GM18502 (cell line): Measurements from ENCODE around the gene VASH2.
"Not testable (repeated sequence)": the region's sequence is repeated elsewhere in the genome, so short reads cannot be mapped to it uniquely, and the experiment has no call there.

Experiments
- ATAC-seq: cut with Tn5 transposase; IDR thresholded peaks from one replicate; pipeline ENCODE4 v1.9.1; 2021; ENCODE audit warnings: mild to moderate bottlenecking; ENCODE audit not compliant: unreplicated experiment, poor library complexity

VASH2 gene

DNA sequence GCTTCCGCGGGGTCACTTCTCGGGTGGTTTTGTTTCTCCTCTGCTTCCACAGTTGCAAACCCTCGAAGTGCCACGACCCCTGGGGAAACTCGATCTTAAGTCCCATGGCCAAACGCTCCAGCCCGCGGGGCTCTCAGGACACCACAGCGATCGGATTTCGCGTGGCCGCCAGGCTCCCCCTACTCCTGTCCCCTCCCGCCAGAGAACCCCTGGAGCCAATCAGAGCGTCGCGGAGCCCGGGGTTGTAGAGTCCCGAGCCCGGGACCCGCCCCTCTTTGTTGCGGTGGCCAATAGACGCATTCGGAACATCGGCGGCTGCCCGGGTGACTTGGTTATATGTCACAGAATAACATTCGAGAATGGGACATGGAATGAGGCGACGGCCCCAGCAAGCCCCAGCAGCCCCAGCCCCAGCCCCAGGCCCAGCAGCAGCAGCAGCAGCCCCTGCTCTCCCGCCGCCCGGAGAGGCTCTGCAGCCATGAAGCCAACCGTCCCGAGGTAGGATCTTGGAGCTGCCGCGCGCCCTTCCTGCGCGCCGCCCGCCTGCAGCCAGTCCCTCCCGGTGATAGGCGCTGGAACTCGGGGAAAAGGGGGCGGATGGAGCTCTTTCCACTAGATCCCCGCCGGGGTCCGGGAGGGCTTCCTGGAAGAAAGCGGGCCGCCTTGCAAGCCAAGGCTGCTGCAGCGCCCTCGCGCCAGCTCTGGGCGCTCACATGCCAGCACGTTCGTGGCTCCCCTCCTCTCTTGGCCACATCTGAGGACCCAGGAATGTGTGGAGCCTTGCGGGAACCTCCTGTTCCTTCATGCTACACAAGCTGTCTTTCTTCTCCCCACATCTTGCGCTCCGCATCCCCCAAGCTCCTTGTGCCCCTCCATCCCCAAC is at the start of gene VASH2:
VASH2 (plus strand) TSS at position 299 of the 883 bp plus-strand sequence. CDS start 1,002 bp downstream, outside the sequence.
- ATAC-seq = peak; percentile 94

DNA sequence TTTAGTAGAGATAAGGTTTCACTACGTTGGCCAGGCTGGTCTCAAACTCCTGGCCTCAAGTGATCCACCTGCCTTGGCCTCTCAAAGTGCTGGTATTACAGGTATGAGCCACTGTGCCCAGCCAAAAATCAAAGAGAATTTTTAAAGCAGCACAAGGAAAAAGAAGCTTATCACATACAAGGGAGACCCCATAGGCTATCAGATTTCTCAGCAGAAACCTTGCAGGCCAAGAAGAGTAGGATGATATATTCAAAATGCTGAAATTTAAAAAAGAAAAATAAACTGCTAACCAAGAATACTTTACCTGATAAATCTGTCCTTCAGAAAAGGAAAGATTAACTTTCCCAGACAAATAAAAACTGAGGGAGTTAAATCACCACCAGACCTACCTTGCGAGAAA is 49.1 kb upstream of the VASH2 start:
- no peak for ATAC-seq

DNA sequence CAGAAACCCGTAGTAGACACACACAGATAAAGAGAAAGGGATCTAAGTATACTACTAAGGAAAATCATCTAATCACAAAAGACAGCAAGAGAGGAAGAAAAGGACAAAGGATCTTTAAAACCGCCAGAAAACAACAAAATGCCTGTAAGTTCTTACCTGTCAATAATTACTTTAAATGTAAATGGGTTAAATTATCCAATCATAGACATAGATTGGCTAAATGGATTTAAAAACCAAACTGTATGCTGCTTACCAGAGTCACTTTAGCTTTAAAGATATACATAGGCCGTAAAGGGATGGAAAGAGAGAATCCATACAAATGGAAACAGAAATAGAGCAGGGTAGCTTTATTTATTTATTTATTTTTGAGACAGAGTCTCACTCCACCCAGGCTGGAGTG is 48.3 kb upstream of the VASH2 start:
- no peak for ATAC-seq

DNA sequence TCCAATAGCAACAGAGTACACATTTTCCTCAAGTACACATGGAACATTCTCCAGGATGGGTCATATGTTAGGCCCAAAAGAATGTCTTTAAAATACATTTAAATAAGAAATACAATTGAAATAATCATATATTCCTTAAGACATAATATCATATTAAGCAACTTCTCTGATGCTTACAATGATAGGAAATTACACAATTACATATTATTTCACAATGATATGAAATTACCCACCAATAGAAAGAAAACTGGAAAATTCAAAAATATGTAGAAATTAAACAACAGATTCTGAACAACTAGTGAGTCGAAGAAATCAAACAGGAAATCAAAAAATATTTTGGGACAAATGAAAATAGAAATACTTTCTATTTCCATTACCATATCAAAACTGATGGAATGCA is 46.7 kb upstream of the VASH2 start:
- ATAC-seq = no peak

DNA sequence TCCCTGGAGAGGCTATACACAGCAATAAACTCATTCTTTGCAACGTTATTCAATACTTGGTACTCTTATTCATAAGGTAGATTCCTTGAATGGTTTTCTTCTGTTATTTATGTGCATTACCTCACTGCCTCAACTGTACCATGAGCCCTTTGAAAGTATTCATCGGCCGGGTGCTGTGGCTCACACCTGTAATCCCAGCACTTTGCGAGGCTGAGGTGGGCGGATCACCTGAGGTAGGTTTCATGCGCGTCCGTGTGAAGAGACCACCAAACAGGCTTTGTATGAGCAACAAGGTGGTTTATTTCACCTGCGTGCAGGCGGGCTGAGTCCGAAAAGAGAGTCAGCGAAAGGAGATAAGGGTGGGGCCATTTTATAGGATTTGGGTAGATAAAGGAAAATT is 42.3 kb upstream of the VASH2 start:
- ATAC-seq = not testable (repeated sequence)

DNA sequence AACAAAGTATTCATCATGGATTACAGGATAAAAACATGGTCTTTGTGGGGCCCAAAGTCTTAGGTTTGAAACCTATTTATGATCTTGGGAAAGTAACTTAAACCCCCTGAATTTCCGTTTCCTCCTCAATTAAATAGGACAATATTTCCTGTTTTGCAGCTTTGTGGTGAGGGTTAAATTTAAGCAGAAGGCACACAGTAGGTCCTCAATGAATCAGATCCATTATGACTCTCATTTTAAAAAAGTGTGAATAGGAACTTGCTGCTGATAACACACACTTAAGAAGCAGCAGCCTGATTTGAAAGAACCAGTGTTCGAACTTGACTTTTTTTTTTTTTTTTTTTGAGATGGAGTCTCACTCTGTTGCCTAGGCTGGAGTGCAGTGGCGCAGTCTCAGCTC is 41.4 kb upstream of the VASH2 start:
- no peak for ATAC-seq

DNA sequence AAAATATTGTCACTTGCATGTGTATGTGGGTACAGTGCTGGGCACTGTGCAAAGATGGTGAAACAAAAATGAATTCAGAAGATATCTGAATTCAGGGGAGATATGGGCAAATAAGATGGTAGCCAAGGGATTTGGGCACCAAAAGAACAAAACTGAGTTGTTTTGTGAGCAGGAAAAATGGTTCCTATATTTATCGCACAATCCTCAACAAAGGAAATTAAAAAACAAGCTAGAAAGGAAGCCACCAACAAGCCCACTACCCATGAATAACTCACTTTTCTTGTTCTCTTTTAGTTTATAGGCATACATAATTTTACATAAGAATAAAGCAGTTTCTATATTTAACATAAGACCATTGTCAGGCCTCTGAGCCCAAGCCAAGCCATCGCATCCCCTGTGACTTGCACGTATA is 40.7 kb upstream of the VASH2 start:
- ATAC-seq = no peak

DNA sequence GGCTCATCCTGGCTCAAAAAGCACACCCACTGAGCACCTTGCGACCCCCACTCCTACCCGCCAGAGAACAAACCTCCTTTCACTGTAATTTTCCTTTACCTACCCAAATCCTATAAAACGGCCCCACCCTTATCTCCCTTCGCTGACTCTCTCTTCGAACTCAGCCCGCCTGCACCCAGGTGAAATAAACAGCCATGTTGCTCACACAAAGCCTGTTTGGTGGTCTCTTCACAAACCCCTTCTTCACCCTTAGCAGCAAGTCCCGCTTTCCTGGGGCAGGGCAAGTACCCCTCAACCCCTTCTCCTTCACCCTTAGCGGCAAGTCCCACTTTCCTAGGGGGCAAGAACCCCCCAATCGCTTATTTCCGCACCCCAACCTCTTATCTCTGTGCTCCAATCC is 40.1 kb upstream of the VASH2 start:
- not testable (repeated sequence) for ATAC-seq

DNA sequence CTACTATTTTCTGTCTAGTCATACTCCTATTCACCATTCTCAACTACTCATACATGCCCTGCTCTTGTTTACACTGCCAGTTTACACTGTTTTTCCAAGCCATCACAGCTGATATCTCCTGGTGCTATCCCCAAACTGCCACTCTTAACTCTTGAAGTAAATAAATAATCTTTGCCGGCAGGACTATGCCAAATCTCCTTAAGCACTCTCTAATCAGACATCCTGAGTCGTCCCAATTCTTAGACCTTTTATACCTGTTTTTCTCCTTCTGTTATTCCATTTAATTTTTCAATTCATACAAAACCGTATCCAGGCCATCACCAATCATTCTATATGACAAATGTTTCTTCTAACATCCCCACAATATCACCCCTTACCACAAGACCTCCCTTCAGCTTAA is 36.7 kb upstream of the VASH2 start:
- not testable (repeated sequence) for ATAC-seq

DNA sequence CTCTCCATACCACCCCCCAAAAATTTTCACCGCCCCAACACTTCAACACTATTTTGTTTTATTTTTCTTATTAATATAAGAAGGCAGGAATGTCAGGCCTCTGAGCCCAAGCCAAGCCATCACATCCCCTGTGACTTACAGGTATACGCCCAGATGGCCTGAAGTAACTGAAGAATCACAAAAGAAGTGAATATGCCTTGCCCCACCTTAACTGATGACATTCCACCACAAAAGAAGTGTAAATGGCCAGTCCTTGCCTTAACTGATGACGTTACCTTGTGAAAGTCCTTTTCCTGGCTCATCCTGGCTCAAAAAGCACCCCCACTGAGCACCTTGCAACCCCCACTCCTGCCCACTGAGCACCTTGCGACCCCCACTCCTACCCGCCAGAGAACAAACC is 36.2 kb upstream of the VASH2 start:
- not testable (repeated sequence) for ATAC-seq

DNA sequence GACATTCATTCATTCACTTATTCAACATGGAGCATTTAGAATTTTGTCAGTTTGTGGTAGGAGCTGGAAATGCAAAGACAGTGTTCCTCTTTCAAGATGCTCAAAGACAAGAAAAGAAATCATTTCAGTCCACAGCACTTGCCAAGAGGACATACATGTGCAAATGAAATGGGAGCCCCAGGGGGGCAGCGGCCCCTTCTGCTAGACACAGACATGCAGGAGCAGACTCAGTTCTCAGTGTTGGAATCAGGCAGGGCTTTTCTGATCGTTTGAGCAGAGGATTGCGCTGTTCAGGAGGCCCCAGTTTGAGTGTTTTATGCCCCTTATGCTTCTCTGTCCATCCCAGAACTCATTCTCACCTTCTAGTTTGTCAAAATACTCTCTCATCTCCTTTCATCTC is 35.6 kb upstream of the VASH2 start:
- ATAC-seq = no peak

DNA sequence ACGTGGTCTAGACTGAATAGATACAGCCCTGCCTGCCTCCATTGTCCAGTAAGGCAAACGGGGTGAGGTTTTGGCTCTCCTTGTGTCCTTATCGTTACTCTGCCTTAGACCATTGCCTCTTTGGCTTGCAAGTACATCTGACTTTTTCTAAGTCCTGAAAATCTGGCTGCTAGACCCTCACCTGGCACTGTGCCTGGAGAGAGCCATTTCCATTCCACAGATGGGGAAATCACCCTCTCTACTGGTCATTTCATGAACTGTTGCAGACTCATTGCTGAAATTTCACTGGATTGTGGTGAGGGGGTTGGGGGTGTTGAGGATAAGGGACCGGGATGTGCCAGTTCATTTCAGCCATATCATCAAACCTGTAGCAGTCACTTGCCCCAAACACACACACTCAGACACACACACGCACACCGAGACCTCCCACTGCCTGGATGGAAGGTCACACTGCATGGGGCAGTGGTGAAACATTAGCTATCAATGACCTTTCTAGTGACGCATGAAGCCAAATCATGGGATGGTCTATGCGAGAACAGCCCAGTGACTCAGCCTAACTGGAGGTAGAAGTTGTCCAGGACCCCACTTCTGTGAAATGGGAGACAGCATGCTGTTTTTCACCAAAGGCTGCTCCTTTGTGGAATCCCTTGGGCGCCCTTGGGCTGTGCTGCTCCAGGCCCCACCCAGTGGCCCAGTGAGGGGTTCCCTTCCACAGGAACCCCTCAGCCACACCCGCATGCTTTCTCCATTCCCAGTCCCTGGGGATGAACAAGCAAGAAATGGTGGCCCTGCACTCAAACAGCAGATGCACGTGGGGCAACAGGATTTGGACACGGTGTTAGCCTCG is 34.9 kb upstream of the VASH2 start:
- ATAC-seq = no peak

DNA sequence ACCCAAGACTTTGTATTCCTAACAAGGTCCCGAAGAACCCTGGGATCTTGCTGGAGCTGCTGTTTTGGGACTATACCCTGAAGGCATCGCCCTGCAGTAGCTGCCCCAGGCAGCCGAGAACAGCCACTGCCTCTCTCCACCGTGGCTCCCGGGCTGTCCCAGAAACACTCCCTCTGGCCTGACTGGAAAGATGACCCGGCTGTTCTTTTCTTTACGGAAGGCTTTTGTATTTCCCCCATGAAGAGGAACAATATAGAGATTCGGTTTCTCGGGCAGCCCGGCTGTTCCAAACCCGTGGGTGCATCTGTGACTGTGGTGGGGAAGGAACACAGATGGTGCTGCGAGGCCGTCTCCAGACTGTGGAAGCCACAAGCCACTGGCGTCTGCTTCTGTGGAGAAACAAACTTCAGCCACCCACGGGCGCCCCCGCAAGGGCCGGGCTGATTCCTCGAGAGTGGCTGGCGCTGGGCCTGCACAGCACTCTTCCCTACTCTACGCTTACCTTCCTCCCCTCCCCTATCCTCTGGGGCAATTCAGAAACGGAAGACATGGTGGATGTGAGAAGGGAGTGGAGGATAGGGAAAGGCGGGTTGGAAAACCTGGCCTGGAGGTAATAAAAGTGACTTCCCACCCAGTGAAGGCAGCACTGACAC is 33.7 kb upstream of the VASH2 start:
- no peak for ATAC-seq

DNA sequence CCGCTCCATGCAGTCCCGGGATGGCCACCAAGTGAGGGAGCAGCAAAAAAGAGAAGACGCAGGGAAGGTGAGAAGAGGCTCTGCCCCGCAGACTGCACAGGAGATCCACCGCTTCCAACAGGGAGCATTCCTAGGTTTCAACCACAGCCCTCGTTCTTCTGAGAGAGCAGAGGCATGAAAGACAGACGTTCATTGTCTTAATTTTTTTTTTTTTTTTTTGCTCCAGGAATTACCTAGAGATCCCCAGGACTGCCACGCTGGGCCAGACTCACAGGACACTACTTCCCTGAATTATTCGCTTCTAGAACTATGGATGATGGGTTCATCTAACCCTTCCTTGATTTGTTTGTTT is 33.2 kb upstream of the VASH2 start:
- ATAC-seq = no peak

DNA sequence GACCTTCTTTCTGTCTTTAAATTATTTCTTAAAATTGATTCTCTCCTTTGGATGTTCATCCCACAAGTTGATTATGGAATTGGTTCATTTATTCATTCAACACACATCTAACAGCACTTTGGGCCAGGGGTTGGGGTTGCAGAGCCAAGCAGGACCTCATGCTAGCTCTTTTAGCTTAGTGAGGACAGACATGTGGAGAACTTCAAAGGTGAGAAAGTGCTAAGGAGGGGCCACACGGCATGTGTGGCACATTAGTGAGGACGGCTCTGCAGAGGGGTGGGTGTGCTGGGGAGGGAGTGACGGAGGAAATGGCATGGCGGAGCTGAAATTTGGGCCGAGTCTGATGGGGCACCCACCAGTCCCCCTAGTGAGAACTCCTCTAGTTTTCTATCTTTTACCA is 32.5 kb upstream of the VASH2 start:
- ATAC-seq = no peak

DNA sequence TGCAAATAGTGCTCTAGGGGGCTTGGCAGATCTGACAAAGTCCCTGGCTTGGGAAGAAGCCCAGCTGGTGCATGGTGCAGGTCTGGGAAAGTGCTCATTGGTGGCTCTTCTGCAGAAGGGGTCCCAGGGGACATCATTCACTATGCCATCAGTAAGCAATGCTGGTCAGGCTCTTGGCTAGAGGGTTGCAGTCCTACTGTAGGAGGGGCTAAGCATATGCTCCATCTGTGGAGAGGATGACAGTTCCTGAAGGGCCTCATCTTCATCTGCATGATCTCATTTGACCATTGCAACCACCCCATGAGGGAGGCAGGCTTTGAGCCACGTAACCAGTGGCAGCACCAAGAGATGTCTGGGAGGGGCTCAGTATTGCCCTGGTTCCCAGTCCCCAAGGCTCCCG is 31.5 kb upstream of the VASH2 start:
- ATAC-seq = no peak

DNA sequence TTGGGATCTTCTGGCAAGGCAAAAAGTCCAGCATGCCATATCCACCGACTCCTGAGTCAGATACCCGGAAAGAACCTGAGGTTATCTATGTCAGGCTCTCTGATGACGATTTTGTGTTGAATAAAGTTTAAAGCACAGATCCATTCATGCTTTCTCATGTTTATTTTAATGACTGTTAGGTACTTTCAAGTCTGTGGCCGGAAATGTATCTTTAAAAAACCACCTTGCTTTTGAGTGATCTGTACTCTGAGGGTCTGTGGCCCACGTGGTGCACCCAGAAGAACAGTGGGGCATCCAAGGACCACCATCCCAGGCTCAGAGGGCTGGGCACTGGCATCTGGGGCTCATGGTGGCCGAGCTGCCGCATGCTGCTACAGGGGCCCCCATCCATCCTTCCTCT is 30.1 kb upstream of the VASH2 start:
- ATAC-seq = no peak

DNA sequence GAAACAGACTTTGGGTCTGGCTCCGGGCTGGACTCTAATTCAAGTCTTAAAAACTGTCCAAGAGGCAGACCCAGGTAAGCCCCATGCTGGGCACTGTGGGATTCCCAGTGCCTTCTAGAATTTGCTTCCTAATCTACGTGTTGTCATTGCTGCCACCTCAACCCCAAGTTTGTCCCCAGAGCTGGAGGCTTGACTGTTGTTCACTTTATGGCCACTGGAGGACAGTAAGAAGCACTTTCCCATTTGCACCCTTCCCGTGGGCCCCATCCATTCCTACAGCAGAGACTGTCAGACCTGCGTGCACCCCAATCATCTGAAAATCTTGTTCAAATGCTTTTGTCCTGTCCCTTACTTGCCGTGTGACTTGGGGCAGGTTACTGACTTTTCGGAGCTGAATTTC is 29.4 kb upstream of the VASH2 start:
- no peak for ATAC-seq

DNA sequence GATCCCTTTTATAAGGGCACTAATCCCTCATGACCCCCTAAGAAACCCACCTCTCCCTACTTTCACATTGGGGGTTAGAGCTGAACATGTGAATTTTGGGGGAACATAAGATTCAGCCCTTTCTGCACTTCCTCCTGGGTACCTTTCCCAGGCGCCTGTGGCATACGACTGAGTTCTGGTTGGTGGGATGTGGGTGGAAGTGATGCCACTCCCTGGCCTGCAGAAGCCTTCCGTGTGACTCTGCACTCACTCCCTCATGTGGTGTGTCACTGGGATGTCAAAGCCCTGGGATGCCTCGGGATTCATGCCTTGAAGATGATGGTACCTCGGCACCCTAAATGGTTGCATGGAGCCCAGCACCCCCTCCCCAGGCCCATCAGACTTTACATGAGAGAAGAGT is 28.3 kb upstream of the VASH2 start:
- ATAC-seq = no peak

DNA sequence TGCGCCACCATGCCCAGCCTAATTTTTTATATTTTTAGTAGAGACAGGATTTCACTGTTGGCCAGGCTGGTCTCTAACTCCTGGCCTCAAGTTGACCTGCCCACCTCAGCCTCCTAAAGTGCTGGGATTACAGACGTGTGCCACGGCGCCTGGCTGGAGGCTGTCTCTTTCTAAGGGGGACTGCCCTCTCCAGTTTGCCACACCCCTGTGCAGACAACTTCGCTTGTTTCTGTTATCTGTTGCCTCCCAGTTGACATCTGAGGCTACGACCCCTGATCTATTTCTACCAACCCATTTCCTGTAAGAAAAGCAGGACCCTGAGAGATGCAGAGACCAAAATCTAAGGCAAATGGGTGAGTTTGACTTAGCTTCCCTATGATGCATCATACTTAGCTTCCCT is 24.0 kb upstream of the VASH2 start:
- no peak for ATAC-seq
